GM23338 (cell line): ENCODE results near the gene GRIK1. TPM values are rescaled to one million over a fixed set of nuclear protein-coding genes. Genes with fewer than 3 reads are reported as not detected.

Experiments
- ATAC-seq: fragments of 200-7000 bp; cut with Tn5 transposase; 3 replicates; pipeline ENCODE4 v1.9.1; 2020
- DNase-seq: peaks from one replicate; pipeline ENCODE4 v3.0.0-alpha.2; 2015; ENCODE audit warnings: low spot score
- H2AFZ ChIP-seq: fragments of 200-600 bp; sonication (generic); 2 replicates; pipeline ENCODE4 v1.8.0; 2016; ENCODE audit warnings: antibody characterized with exemption, mild to moderate bottlenecking, moderate library complexity
- H3F3A ChIP-seq: fragments of 200-600 bp; sonication (generic); replicated peaks from 2 replicates; pipeline ENCODE4 v1.8.0; 2017; ENCODE audit warnings: antibody characterized with exemption, mixed run types, low read depth
- H3K27ac ChIP-seq: fragments of 200-600 bp; sonication (generic); 2 replicates; pipeline ENCODE4 v1.6.1; 2016; ENCODE audit warnings: low read depth
- H3K27me3 ChIP-seq: fragments of 200-600 bp; sonication (generic); 2 replicates; pipeline ENCODE4 v1.8.0; 2016; ENCODE audit warnings: mild to moderate bottlenecking, mixed run types, moderate library complexity; ENCODE audit not compliant: insufficient read depth
- H3K36me3 ChIP-seq: fragments of 200-600 bp; sonication (generic); 2 replicates; pipeline ENCODE4 v1.8.0; 2016; ENCODE audit warnings: mild to moderate bottlenecking; ENCODE audit not compliant: insufficient read depth
- H3K4me1 ChIP-seq: fragments of 200-600 bp; sonication (generic); 2 replicates; pipeline ENCODE4 v1.8.0; 2016; ENCODE audit warnings: mild to moderate bottlenecking, moderate library complexity; ENCODE audit not compliant: insufficient read depth
- H3K4me2 ChIP-seq: fragments of 200-600 bp; sonication (generic); 2 replicates; pipeline ENCODE4 v1.7.1; 2017; ENCODE audit warnings: mixed run types
- H3K4me3 ChIP-seq: fragments of 200-600 bp; sonication (generic); 2 replicates; pipeline ENCODE4 v1.6.1; 2016; ENCODE audit warnings: mixed run types
- H3K79me2 ChIP-seq: fragments of 200-600 bp; sonication (generic); replicated peaks from 2 replicates; pipeline ENCODE4 v1.8.0; 2017; ENCODE audit warnings: mild to moderate bottlenecking; ENCODE audit not compliant: insufficient read depth
- H3K9me2 ChIP-seq: fragments of 200-600 bp; sonication (generic); 2 replicates; pipeline ENCODE4 v1.8.0; 2017; ENCODE audit not compliant: insufficient read depth
- H4K20me1 ChIP-seq: fragments of 200-600 bp; sonication (generic); replicated peaks from 2 replicates; pipeline ENCODE4 v1.8.0; 2017; ENCODE audit warnings: mild to moderate bottlenecking; ENCODE audit not compliant: insufficient read depth
- H3K27ac Mint-ChIP-seq: 2 replicates; pipeline ENCODE4 v1.8.0; 2020; ENCODE audit warnings: inconsistent platforms, mild to moderate bottlenecking, moderate library complexity, mixed read lengths
- H3K27me3 Mint-ChIP-seq: 3 replicates; pipeline ENCODE4 v1.8.0; 2022; ENCODE audit warnings: low read depth, mild to moderate bottlenecking, moderate library complexity, mixed read lengths, inconsistent platforms; ENCODE audit not compliant: insufficient read depth, poor library complexity
- H3K36me3 Mint-ChIP-seq: 3 replicates; pipeline ENCODE4 v1.8.0; 2021; ENCODE audit warnings: low read depth, mild to moderate bottlenecking, inconsistent platforms, moderate library complexity, mixed read lengths
- H3K4me1 Mint-ChIP-seq: 3 replicates; pipeline ENCODE4 v1.8.0; 2020; ENCODE audit warnings: mild to moderate bottlenecking, inconsistent platforms, mixed read lengths
- H3K4me3 Mint-ChIP-seq: 3 replicates; pipeline ENCODE4 v1.8.0; 2021; ENCODE audit warnings: moderate library complexity, mild to moderate bottlenecking, inconsistent platforms, mixed read lengths
- H3K9me3 Mint-ChIP-seq: 3 replicates; pipeline ENCODE4 v1.8.0; 2020; ENCODE audit warnings: moderate library complexity, mild to moderate bottlenecking, inconsistent platforms, mixed read lengths
- CREB1 ChIP-seq: fragments of 250-450 bp; sonication (Bioruptor Pico); IDR thresholded peaks from 2 replicates; pipeline ENCODE4 v1.5.0; 2020; ENCODE audit warnings: low read depth, mild to moderate bottlenecking, moderate library complexity
- CTCF ChIP-seq, 2 experiments: fragments of 200-600 bp in 1 of 2; sonication (generic) in 1 of 2; conservative IDR thresholded peaks; 2 replicates each; pipeline versions ENCODE4 v1.5.1 to v1.6.1; 2016 to 2017; ENCODE audit warnings: antibody characterized with exemption in 2 of 2, low read depth in 2 of 2, mild to moderate bottlenecking in 2 of 2, moderate library complexity in 1 of 2
- ETS1 ChIP-seq: IDR thresholded peaks from 2 replicates; pipeline ENCODE4 v1.6.1; 2016; ENCODE audit warnings: antibody characterized with exemption
- EZH2 ChIP-seq: fragments of 200-600 bp; sonication (generic); IDR thresholded peaks from one replicate; pipeline ENCODE4 v1.8.0; 2017; ENCODE audit warnings: antibody characterized with exemption, mild to moderate bottlenecking, low read depth; ENCODE audit not compliant: unreplicated experiment
- EZH2phosphoT487 ChIP-seq: fragments of 200-600 bp; sonication (generic); IDR thresholded peaks from one replicate; pipeline ENCODE4 v1.8.1; 2018; ENCODE audit warnings: antibody characterized with exemption; ENCODE audit not compliant: unreplicated experiment
- JUNB ChIP-seq: IDR thresholded peaks from one replicate; pipeline ENCODE4 v1.6.1; 2016; ENCODE audit warnings: antibody characterized with exemption; ENCODE audit not compliant: unreplicated experiment
- NANOG ChIP-seq: IDR thresholded peaks from 2 replicates; pipeline ENCODE4 v1.6.1; 2016; ENCODE audit warnings: antibody characterized with exemption, borderline replicate concordance
- POLR2AphosphoS5 ChIP-seq: IDR thresholded peaks from 2 replicates; pipeline ENCODE4 v1.6.1; 2016; ENCODE audit warnings: antibody characterized with exemption, low read depth
- REST ChIP-seq: IDR thresholded peaks from one replicate; pipeline ENCODE4 v1.6.1; 2018; ENCODE audit warnings: antibody characterized with exemption; ENCODE audit not compliant: unreplicated experiment
- STAT1 ChIP-seq: IDR thresholded peaks from one replicate; pipeline ENCODE4 v1.6.1; 2016; ENCODE audit warnings: antibody characterized with exemption; ENCODE audit not compliant: unreplicated experiment
- ZNF114 ChIP-seq: fragments of 250-450 bp; sonication (Bioruptor Pico); IDR thresholded peaks from 2 replicates; pipeline ENCODE4 v1.5.0; 2020; ENCODE audit warnings: mild to moderate bottlenecking, moderate library complexity
- ZNF331 ChIP-seq: fragments of 250-450 bp; sonication (Bioruptor Pico); IDR thresholded peaks from 2 replicates; pipeline ENCODE4 v1.5.0; 2020; ENCODE audit warnings: low read depth, mild to moderate bottlenecking, moderate library complexity
- ZNF462 ChIP-seq: fragments of 250-450 bp; sonication (Bioruptor Pico); IDR thresholded peaks from 2 replicates; pipeline ENCODE4 v1.5.0; 2020; ENCODE audit warnings: mild to moderate bottlenecking, moderate library complexity
- polyA plus RNA-seq: library from polyadenylated mRNA; unstranded; fragments of >200 nt; fragmentation: Nextera tagmentation; extraction: Ambion mirVana; gene quantifications from 2 replicates; pipeline ENCODE4 v1.2.1, GENCODE V29; 2016
- total RNA-seq: library from RNA; depleted of rRNA; stranded (reverse); fragments of >200 nt; shearing (Covaris generic); gene quantifications from 2 replicates; pipeline ENCODE4 v1.2.3, GENCODE V29; 2014

GRIK1 gene
- total and polyA plus RNA-seq, 2 experiments from 2014 or later, result 0.18 to 0.42 TPM

GRCh38 chr21:29633756-29634155 is 306.0 kb downstream of the GRIK1 start:
- no peak overlapping the region for H3K4me3 ChIP-seq
- Mint-ChIP-seq H3K27ac (no peak overlapping the region), H3K4me1 (no peaks in the 10 kb centered on the region), H3K27me3 (no peaks in the 10 kb centered on the region), H3K4me3 (no peak overlapping the region), H3K36me3 (no peaks in the 10 kb centered on the region), H3K9me3 (no peaks in the 10 kb centered on the region)
- H3F3A ChIP-seq, result no peaks in the 10 kb centered on the region
- TF ChIP-seq ETS1 (no peak), CTCF (conservative IDR thresholded peaks at IDR 0.05; ENCODE audit: low read depth in 2 of 2) (no peak), ZNF114 (no peak), EZH2phosphoT487 (no peak), CREB1 (CRISPR knock-in tag) (no peak), EZH2 (no peak), JUNB (no peak), STAT1 (no peak), ZNF462 (CRISPR knock-in tag) (no peak), NANOG (no peak), ZNF331 (CRISPR knock-in tag) (no peak), REST (no peak), POLR2AphosphoS5 (no peak)
- H4K20me1 ChIP-seq, result no peaks in the 10 kb centered on the region
- H3K36me3 ChIP-seq, result no peaks in the 10 kb centered on the region
- H3K27me3 ChIP-seq, result no peaks in the 10 kb centered on the region
- no peaks in the 10 kb centered on the region for H3K4me1 ChIP-seq
- H3K9me2 ChIP-seq, result peaks cover 8% of the 10 kb centered on the region; the same call in 1 of the 2 replicates
- no peak overlapping the region for H2AFZ ChIP-seq
- DNase-seq (no peak), ATAC-seq (no peak)
- H3K4me2 ChIP-seq, result no peak overlapping the region
- no peak overlapping the region for H3K27ac ChIP-seq
- H3K79me2 ChIP-seq, result no peaks in the 10 kb centered on the region
